GM23248 (cell line): ENCODE measurements around the gene SVOPL.

Experiments
- EZH2 ChIP-seq: fragments of 200-600 bp; sonication (generic); IDR thresholded peaks from 2 replicates; pipeline ENCODE4 v1.6.1; 2018; ENCODE audit warnings: antibody characterized with exemption, mild to moderate bottlenecking; ENCODE audit not compliant: insufficient read depth, poor library complexity, severe bottlenecking
- EZH2phosphoT487 ChIP-seq: fragments of 200-600 bp; sonication (generic); IDR thresholded peaks from 2 replicates; pipeline ENCODE4 v1.6.1; 2018; ENCODE audit warnings: antibody characterized with exemption, moderate library complexity, mild to moderate bottlenecking, low read depth; ENCODE audit not compliant: insufficient read depth

- TF ChIP-seq EZH2 (no peak), EZH2phosphoT487 (no peak)
Measured at GRCh38 chr7:138568655-138569054, 132.5 kb downstream of the SVOPL start.
